ENCODE data around the gene DCAKD.
A peak's percentile ranks its signal among the peaks of the same experiment; 100 is the strongest.

DCAKD gene

GRCh38 chr17:45048795-45049563 lies 2.5 kb downstream of the DCAKD start:
- no peak overlapping the region for H3K9ac ChIP-seq (ENCODE audit: low read depth, low read length, poor library complexity)
- no peak overlapping the region for H3K14ac ChIP-seq (ENCODE audit: low read length)
- no peak for DNase-seq (ENCODE audit: low spot score)
- 100% methylated on average over 2 of the region's 8 CpGs for WGBS, 2 donors (ENCODE audit: extremely low coverage in 2 of 2, insufficient read length in 2 of 2, insufficient replicate concordance in 1 of 2)
- H2AK5ac ChIP-seq (ENCODE audit: low read depth, low read length), result no peak overlapping the region
- no peak overlapping the region for H2BK15ac ChIP-seq (ENCODE audit: low read length)
- no peak overlapping the region for H3K27ac ChIP-seq (replicated peaks; ENCODE audit: low read length)
- H2BK120ac ChIP-seq (ENCODE audit: low read depth, low read length), result no peak overlapping the region
- H3K9me3 ChIP-seq (replicated peaks in 1 of 2; ENCODE audit: control insufficient read depth in 2 of 2, insufficient read depth in 1 of 2, low read depth in 1 of 2, low read length in 2 of 2), result no peaks in the 10 kb centered on the region
- H3K4me2 ChIP-seq (ENCODE audit: insufficient read depth, low read length, poor library complexity, severe bottlenecking), result no peak overlapping the region
- no peak overlapping the region for H2BK12ac ChIP-seq (ENCODE audit: low read length)
- H3K27me3 ChIP-seq (ENCODE audit: control insufficient read depth in 3 of 3, insufficient read depth in 3 of 3, low read depth in 1 of 3, low read length in 3 of 3), result no peaks in the 10 kb centered on the region
- H3K18ac ChIP-seq (ENCODE audit: low read length), result no peak overlapping the region
- H3K4me3 ChIP-seq (ENCODE audit: low read length in 2 of 2), result no peak overlapping the region
- H3K23ac ChIP-seq (ENCODE audit: low read depth, low read length, poor library complexity), result no peak overlapping the region
- H2BK5ac ChIP-seq (ENCODE audit: low read length), result no peak overlapping the region
- H2AFZ ChIP-seq (ENCODE audit: low read length), result no peak overlapping the region
- no peak overlapping the region for H4K91ac ChIP-seq (ENCODE audit: low read depth, low read length, poor library complexity)
- peaks cover 7 to 10% of the 10 kb centered on the region in 2 donors for H3K4me1 ChIP-seq (ENCODE audit: control insufficient read depth in 2 of 2, insufficient read depth in 1 of 2, low read depth in 1 of 2, low read length in 2 of 2)
- H3K36me3 ChIP-seq (replicated peaks in 1 of 2; ENCODE audit: control insufficient read depth in 2 of 2, insufficient read depth in 2 of 2, low read length in 2 of 2), result peaks cover 0 to 30% of the 10 kb centered on the region in 2 donors
- no peak overlapping the region for H4K8ac ChIP-seq (ENCODE audit: low read depth, low read length)
- H3K79me1 ChIP-seq (ENCODE audit: low read depth, low read length), result peaks cover 5% of the 10 kb centered on the region
- H3K4ac ChIP-seq (ENCODE audit: low read length), result no peak overlapping the region

DNA sequence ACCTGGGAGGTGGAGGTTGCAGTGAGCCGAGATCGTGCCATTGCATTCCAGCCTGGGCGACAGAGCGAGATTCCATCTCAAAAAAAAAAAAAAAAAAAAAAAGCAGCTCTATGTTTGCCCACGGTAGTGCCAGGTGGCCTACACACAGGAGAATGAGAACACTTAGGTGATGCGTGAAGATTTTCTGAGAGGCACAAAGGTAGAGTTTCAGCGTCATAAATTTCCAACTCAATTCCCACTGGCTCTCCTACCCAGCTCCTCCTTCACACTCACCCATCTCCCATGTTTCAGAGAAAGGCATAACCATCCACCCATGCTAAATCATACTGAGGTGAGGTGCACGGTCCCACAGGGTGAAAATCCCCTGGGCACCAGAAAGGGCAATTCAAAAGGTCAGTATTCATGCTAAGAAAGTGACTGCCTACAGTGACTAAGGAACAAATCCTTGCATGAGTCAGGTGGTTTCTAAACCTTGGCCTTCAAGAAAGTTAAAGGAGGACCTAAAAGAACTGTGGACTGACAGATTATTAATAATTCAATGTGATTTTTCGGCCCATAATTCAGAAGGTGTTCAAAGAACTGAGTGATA lies 4.8 kb downstream of the DCAKD start:
- peaks cover 0 to 44% of the 10 kb centered on the region in 2 donors for H3K36me3 ChIP-seq (replicated peaks in 1 of 2; ENCODE audit: control insufficient read depth in 2 of 2, insufficient read depth in 2 of 2, low read length in 2 of 2)
- H2BK12ac ChIP-seq (ENCODE audit: low read length), result no peak overlapping the region
- no peak overlapping the region for H3K23ac ChIP-seq (ENCODE audit: low read depth, low read length, poor library complexity)
- no peak overlapping the region for H3K9ac ChIP-seq (ENCODE audit: low read depth, low read length, poor library complexity)
- no peak overlapping the region for H4K91ac ChIP-seq (ENCODE audit: low read depth, low read length, poor library complexity)
- peaks cover 6 to 9% of the 10 kb centered on the region in 2 donors for H3K4me1 ChIP-seq (ENCODE audit: control insufficient read depth in 2 of 2, insufficient read depth in 1 of 2, low read depth in 1 of 2, low read length in 2 of 2)
- H3K27me3 ChIP-seq (ENCODE audit: control insufficient read depth in 3 of 3, insufficient read depth in 3 of 3, low read depth in 1 of 3, low read length in 3 of 3), result no peaks in the 10 kb centered on the region
- no CpG with 5 or more reads among the region's 9 CpGs for WGBS, 2 donors (ENCODE audit: extremely low coverage in 2 of 2, insufficient read length in 2 of 2, insufficient replicate concordance in 1 of 2)
- H3K18ac ChIP-seq (ENCODE audit: low read length), result no peak overlapping the region
- no peak overlapping the region for H3K27ac ChIP-seq (replicated peaks; ENCODE audit: low read length)
- no peaks in the 10 kb centered on the region for H3K9me3 ChIP-seq (replicated peaks in 1 of 2; ENCODE audit: control insufficient read depth in 2 of 2, insufficient read depth in 1 of 2, low read depth in 1 of 2, low read length in 2 of 2)
- no peak overlapping the region for H2BK5ac ChIP-seq (ENCODE audit: low read length)
- no peak overlapping the region for H3K4me2 ChIP-seq (ENCODE audit: insufficient read depth, low read length, poor library complexity, severe bottlenecking)
- DNase-seq (ENCODE audit: low spot score), result no peak
- H2BK120ac ChIP-seq (ENCODE audit: low read depth, low read length), result no peak overlapping the region
- H2AFZ ChIP-seq (ENCODE audit: low read length), result no peak overlapping the region
- H3K4ac ChIP-seq (ENCODE audit: low read length), result no peak overlapping the region
- no peak overlapping the region for H2AK5ac ChIP-seq (ENCODE audit: low read depth, low read length)
- no peak overlapping the region for H4K8ac ChIP-seq (ENCODE audit: low read depth, low read length)
- no peak overlapping the region for H3K14ac ChIP-seq (ENCODE audit: low read length)
- H3K79me1 ChIP-seq (ENCODE audit: low read depth, low read length), result peaks cover 4% of the 10 kb centered on the region
- H3K4me3 ChIP-seq (ENCODE audit: low read length in 2 of 2), result no peak overlapping the region
- no peak overlapping the region for H2BK15ac ChIP-seq (ENCODE audit: low read length)

GRCh38 chr17:45043813-45044540 lies 7.5 kb downstream of the DCAKD start:
- Histone ChIP-seq H3K4me3 (ENCODE audit: low read length in 2 of 2) (peak overlapping the region in 1 of 2 donors; percentile 17), H2BK5ac (ENCODE audit: low read length) (no peak overlapping the region), H4K8ac (ENCODE audit: low read depth, low read length) (no peak overlapping the region), H4K91ac (ENCODE audit: low read depth, low read length, poor library complexity) (no peak overlapping the region), H3K23ac (ENCODE audit: low read depth, low read length, poor library complexity) (no peak overlapping the region), H2BK12ac (ENCODE audit: low read length) (no peak overlapping the region), H2AFZ (ENCODE audit: low read length) (no peak overlapping the region), H2BK120ac (ENCODE audit: low read depth, low read length) (no peak overlapping the region), H3K14ac (ENCODE audit: low read length) (no peak overlapping the region), H2BK15ac (ENCODE audit: low read length) (no peak overlapping the region), H3K4ac (ENCODE audit: low read length) (no peak overlapping the region), H3K18ac (ENCODE audit: low read length) (no peak overlapping the region), H3K27me3 (ENCODE audit: control insufficient read depth in 3 of 3, insufficient read depth in 3 of 3, low read depth in 1 of 3, low read length in 3 of 3) (no peaks in the 10 kb centered on the region), H3K9ac (ENCODE audit: low read depth, low read length, poor library complexity) (no peak overlapping the region), H3K36me3 (replicated peaks in 1 of 2; ENCODE audit: control insufficient read depth in 2 of 2, insufficient read depth in 2 of 2, low read length in 2 of 2) (peaks cover 0 to 50% of the 10 kb centered on the region in 2 donors), H3K4me1 (ENCODE audit: control insufficient read depth in 2 of 2, insufficient read depth in 1 of 2, low read depth in 1 of 2, low read length in 2 of 2) (peaks cover 8 to 10% of the 10 kb centered on the region in 2 donors), H3K79me1 (ENCODE audit: low read depth, low read length) (peaks cover 4% of the 10 kb centered on the region), H3K9me3 (replicated peaks in 1 of 2; ENCODE audit: control insufficient read depth in 2 of 2, insufficient read depth in 1 of 2, low read depth in 1 of 2, low read length in 2 of 2) (no peaks in the 10 kb centered on the region), H2AK5ac (ENCODE audit: low read depth, low read length) (no peak overlapping the region), H3K4me2 (ENCODE audit: insufficient read depth, low read length, poor library complexity, severe bottlenecking) (no peak overlapping the region), H3K27ac (replicated peaks; ENCODE audit: low read length) (no peak overlapping the region)
- no peak for DNase-seq (ENCODE audit: low spot score)
- WGBS, 2 donors (ENCODE audit: extremely low coverage in 2 of 2, insufficient read length in 2 of 2, insufficient replicate concordance in 1 of 2), result no CpG with 5 or more reads among the region's 18 CpGs

All from neuronal stem cell (in vitro differentiated cells).